ENCODE results near the gene WDR43.

Gene WDR43

DNA sequence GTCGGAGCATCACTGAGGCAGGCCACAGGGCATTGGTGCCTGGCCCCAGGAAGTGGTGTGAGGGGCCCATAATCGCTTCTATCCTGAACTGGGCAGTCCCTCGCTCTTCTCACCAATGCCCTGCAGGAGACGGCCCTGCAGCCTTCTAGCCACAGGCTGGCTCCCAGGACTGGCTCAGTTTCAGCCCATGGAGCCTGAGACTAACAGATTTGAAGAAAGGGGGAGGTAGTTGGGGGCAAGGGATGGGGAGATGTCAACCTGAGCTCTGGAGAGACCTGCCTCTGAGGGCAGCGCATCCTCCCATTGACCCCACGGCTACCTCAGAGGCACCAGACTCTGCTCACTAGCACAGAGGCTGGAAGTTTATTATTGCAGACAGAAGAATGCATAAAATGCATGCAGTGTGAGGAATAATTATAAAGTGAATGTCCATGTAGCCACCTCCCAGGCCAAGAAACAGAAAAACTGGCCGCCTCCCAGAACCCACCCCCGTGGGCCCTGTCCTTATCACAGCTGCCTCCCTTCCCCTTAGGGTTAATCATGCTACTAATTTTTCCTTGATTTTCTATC, 88.0 kb downstream of the WDR43 start:
- no peak overlapping the region for H3K4me3 ChIP-seq (ENCODE audit: low read depth, low read length)
- WGBS (ENCODE audit: extremely low coverage, insufficient coverage, insufficient read length) = no CpG with 5 or more reads among the region's 8 CpGs
- H2BK12ac ChIP-seq (ENCODE audit: low read length) = no peak overlapping the region
- no peak overlapping the region for H2AFZ ChIP-seq (ENCODE audit: insufficient read depth, low read length, poor library complexity)
- peak in 1 of 2 donors; percentile 48 for DNase-seq
- H3K27ac ChIP-seq (ENCODE audit: low read depth, low read length) = no peak overlapping the region
- H3K36me3 ChIP-seq (ENCODE audit: control insufficient read depth in 1 of 2, insufficient read depth in 2 of 2, low read length in 2 of 2) = no peaks in the 10 kb centered on the region
- no peak overlapping the region for H2BK120ac ChIP-seq (ENCODE audit: insufficient read depth, low read length, poor library complexity)
- H2AK5ac ChIP-seq (ENCODE audit: low read length) = no peak overlapping the region
- no peak overlapping the region for H4K91ac ChIP-seq (ENCODE audit: low read depth, low read length)
- H3K27me3 ChIP-seq (ENCODE audit: insufficient read depth, low read length) = no peaks in the 10 kb centered on the region
- no peak overlapping the region for H3K23ac ChIP-seq (ENCODE audit: low read length)
- peaks cover 1% of the 10 kb centered on the region for H3K9me3 ChIP-seq (ENCODE audit: insufficient read depth, low read depth, low read length)
- H3K79me1 ChIP-seq (ENCODE audit: low read length) = no peaks in the 10 kb centered on the region
- H3K9ac ChIP-seq (ENCODE audit: low read length) = no peak overlapping the region
- H4K8ac ChIP-seq (ENCODE audit: low read depth, low read length) = no peak overlapping the region
- H3K4ac ChIP-seq (ENCODE audit: low read depth, low read length) = no peak overlapping the region
- no peaks in the 10 kb centered on the region for H3K4me1 ChIP-seq (ENCODE audit: control insufficient read depth in 1 of 2, insufficient read depth in 2 of 2, low read length in 2 of 2)
- H2BK5ac ChIP-seq (ENCODE audit: low read depth, low read length, poor library complexity) = no peak overlapping the region
- no peaks in the 10 kb centered on the region for H3K79me2 ChIP-seq (ENCODE audit: control insufficient read depth, insufficient read depth, low read length, poor library complexity)
- H3K4me2 ChIP-seq (ENCODE audit: low read length) = no peak overlapping the region
- H3K18ac ChIP-seq (ENCODE audit: low read length) = no peak overlapping the region
- H3K14ac ChIP-seq (ENCODE audit: low read length) = no peak overlapping the region
- H4K12ac ChIP-seq (ENCODE audit: low read depth, low read length) = no peak overlapping the region

DNA sequence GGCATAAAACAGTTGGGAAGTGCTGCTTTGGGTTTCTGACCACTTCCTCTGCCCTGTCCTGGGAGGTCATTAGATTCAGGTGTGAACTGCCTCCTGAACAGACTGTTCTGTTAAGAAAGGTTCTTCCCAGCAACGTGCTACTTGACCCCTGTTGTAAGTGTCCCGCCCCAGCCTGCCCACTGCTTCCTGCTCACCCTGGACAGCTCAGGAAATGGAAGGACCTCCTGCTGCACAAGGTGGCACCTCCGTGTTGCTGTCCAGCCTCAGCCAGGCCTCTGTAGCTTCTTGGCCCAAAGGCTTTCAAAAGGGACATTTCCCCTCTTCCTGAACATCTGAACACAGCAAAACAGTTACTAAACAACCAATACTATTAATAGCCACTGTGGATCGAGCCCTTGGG, 92.0 kb downstream of the WDR43 start:
- no peak overlapping the region for H2AFZ ChIP-seq (ENCODE audit: insufficient read depth, low read length, poor library complexity)
- no peak overlapping the region for H3K23ac ChIP-seq (ENCODE audit: low read length)
- no peak overlapping the region for H3K4me3 ChIP-seq (ENCODE audit: low read depth, low read length)
- H3K27ac ChIP-seq (ENCODE audit: low read depth, low read length) = no peak overlapping the region
- H3K79me1 ChIP-seq (ENCODE audit: low read length) = no peaks in the 10 kb centered on the region
- no peaks in the 10 kb centered on the region for H3K36me3 ChIP-seq (ENCODE audit: control insufficient read depth in 1 of 2, insufficient read depth in 2 of 2, low read length in 2 of 2)
- H2BK120ac ChIP-seq (ENCODE audit: insufficient read depth, low read length, poor library complexity) = no peak overlapping the region
- no peak overlapping the region for H2BK12ac ChIP-seq (ENCODE audit: low read length)
- no peak overlapping the region for H3K14ac ChIP-seq (ENCODE audit: low read length)
- H4K8ac ChIP-seq (ENCODE audit: low read depth, low read length) = no peak overlapping the region
- H3K9ac ChIP-seq (ENCODE audit: low read length) = no peak overlapping the region
- no peak overlapping the region for H3K4me2 ChIP-seq (ENCODE audit: low read length)
- no peak overlapping the region for H2AK5ac ChIP-seq (ENCODE audit: low read length)
- no peaks in the 10 kb centered on the region for H3K27me3 ChIP-seq (ENCODE audit: insufficient read depth, low read length)
- no peak for DNase-seq
- no peaks in the 10 kb centered on the region for H3K4me1 ChIP-seq (ENCODE audit: control insufficient read depth in 1 of 2, insufficient read depth in 2 of 2, low read length in 2 of 2)
- peaks cover 1% of the 10 kb centered on the region for H3K9me3 ChIP-seq (ENCODE audit: insufficient read depth, low read depth, low read length)
- no peak overlapping the region for H2BK5ac ChIP-seq (ENCODE audit: low read depth, low read length, poor library complexity)
- H4K12ac ChIP-seq (ENCODE audit: low read depth, low read length) = no peak overlapping the region
- no peak overlapping the region for H4K91ac ChIP-seq (ENCODE audit: low read depth, low read length)
- no peak overlapping the region for H3K4ac ChIP-seq (ENCODE audit: low read depth, low read length)
- H3K18ac ChIP-seq (ENCODE audit: low read length) = no peak overlapping the region
- WGBS (ENCODE audit: extremely low coverage, insufficient coverage, insufficient read length) = no CpG with 5 or more reads among the region's 4 CpGs
- no peaks in the 10 kb centered on the region for H3K79me2 ChIP-seq (ENCODE audit: control insufficient read depth, insufficient read depth, low read length, poor library complexity)

DNA sequence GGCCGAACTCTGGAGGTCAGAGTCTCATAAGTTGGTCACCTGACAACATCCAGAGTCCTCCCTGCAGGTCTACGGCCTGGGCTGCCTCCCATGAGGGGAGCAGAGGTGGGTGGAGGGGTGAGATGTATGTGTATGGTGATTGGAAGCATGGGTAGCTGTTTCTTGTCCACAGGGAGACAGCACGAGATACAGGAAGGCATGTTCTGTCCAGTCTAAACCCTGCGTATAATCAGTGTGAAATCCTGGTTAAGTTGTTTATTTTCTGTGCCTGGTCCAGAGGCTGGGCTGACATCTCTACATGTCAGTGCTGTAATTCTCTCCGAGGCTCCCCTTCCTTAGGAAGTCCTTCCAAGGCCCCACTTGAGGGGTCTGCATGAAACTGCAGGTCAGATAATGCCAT, 95.5 kb downstream of the WDR43 start:
- Histone ChIP-seq H2AFZ (ENCODE audit: insufficient read depth, low read length, poor library complexity) (no peak overlapping the region), H3K18ac (ENCODE audit: low read length) (no peak overlapping the region), H3K79me1 (ENCODE audit: low read length) (no peaks in the 10 kb centered on the region), H4K8ac (ENCODE audit: low read depth, low read length) (no peak overlapping the region), H4K91ac (ENCODE audit: low read depth, low read length) (no peak overlapping the region), H3K23ac (ENCODE audit: low read length) (no peak overlapping the region), H2BK12ac (ENCODE audit: low read length) (no peak overlapping the region), H3K14ac (ENCODE audit: low read length) (no peak overlapping the region), H3K4me2 (ENCODE audit: low read length) (no peak overlapping the region), H3K9ac (ENCODE audit: low read length) (no peak overlapping the region), H3K9me3 (ENCODE audit: insufficient read depth, low read depth, low read length) (no peaks in the 10 kb centered on the region), H2AK5ac (ENCODE audit: low read length) (no peak overlapping the region), H3K27me3 (ENCODE audit: insufficient read depth, low read length) (no peaks in the 10 kb centered on the region), H4K12ac (ENCODE audit: low read depth, low read length) (no peak overlapping the region), H2BK5ac (ENCODE audit: low read depth, low read length, poor library complexity) (no peak overlapping the region), H2BK120ac (ENCODE audit: insufficient read depth, low read length, poor library complexity) (no peak overlapping the region), H3K4me1 (ENCODE audit: control insufficient read depth in 1 of 2, insufficient read depth in 2 of 2, low read length in 2 of 2) (no peaks in the 10 kb centered on the region), H3K79me2 (ENCODE audit: control insufficient read depth, insufficient read depth, low read length, poor library complexity) (no peaks in the 10 kb centered on the region), H3K36me3 (ENCODE audit: control insufficient read depth in 1 of 2, insufficient read depth in 2 of 2, low read length in 2 of 2) (no peaks in the 10 kb centered on the region), H3K27ac (ENCODE audit: low read depth, low read length) (no peak overlapping the region), H3K4me3 (ENCODE audit: low read depth, low read length) (no peak overlapping the region), H3K4ac (ENCODE audit: low read depth, low read length) (no peak overlapping the region)
- WGBS (ENCODE audit: extremely low coverage, insufficient coverage, insufficient read length) = no CpG with 5 or more reads among the region's 5 CpGs
- DNase-seq = no peak

DNA sequence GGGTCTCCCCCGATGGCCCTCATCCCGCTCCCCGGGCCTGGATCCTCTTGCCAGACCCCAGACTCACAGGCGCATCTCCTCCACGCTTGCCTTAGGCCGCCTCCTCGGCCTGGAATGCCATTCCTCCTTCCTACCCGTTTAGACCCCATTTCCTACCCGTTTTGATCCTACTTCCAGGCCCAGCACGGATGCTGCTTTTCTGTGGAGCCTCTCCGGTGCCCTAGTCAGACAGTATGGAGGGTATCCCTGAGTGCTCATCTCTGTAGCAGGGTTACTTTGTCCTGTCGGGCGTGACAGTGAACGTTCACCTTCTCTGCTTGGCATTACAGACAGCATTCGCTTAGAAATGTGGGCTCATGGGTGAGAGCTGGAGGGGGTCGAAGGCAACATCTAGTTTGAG, 96.0 kb downstream of the WDR43 start:
- WGBS (ENCODE audit: extremely low coverage, insufficient coverage, insufficient read length) = no CpG with 5 or more reads among the region's 16 CpGs
- no peak for DNase-seq
- Histone ChIP-seq H2BK5ac (ENCODE audit: low read depth, low read length, poor library complexity) (no peak overlapping the region), H4K12ac (ENCODE audit: low read depth, low read length) (no peak overlapping the region), H3K79me2 (ENCODE audit: control insufficient read depth, insufficient read depth, low read length, poor library complexity) (no peaks in the 10 kb centered on the region), H2BK120ac (ENCODE audit: insufficient read depth, low read length, poor library complexity) (no peak overlapping the region), H3K4ac (ENCODE audit: low read depth, low read length) (no peak overlapping the region), H3K36me3 (ENCODE audit: control insufficient read depth in 1 of 2, insufficient read depth in 2 of 2, low read length in 2 of 2) (no peaks in the 10 kb centered on the region), H3K4me3 (ENCODE audit: low read depth, low read length) (no peak overlapping the region), H4K91ac (ENCODE audit: low read depth, low read length) (no peak overlapping the region), H3K9me3 (ENCODE audit: insufficient read depth, low read depth, low read length) (no peaks in the 10 kb centered on the region), H3K14ac (ENCODE audit: low read length) (no peak overlapping the region), H3K27me3 (ENCODE audit: insufficient read depth, low read length) (no peaks in the 10 kb centered on the region), H2AK5ac (ENCODE audit: low read length) (no peak overlapping the region), H2BK12ac (ENCODE audit: low read length) (no peak overlapping the region), H3K27ac (ENCODE audit: low read depth, low read length) (no peak overlapping the region), H3K18ac (ENCODE audit: low read length) (no peak overlapping the region), H3K79me1 (ENCODE audit: low read length) (no peaks in the 10 kb centered on the region), H3K4me2 (ENCODE audit: low read length) (no peak overlapping the region), H4K8ac (ENCODE audit: low read depth, low read length) (no peak overlapping the region), H2AFZ (ENCODE audit: insufficient read depth, low read length, poor library complexity) (no peak overlapping the region), H3K9ac (ENCODE audit: low read length) (no peak overlapping the region), H3K23ac (ENCODE audit: low read length) (no peak overlapping the region), H3K4me1 (ENCODE audit: control insufficient read depth in 1 of 2, insufficient read depth in 2 of 2, low read length in 2 of 2) (no peaks in the 10 kb centered on the region)

Measured in trophoblast cell (in vitro differentiated cells and primary cell).